Measurements from ENCODE around the gene DRC1. TPM values are rescaled to one million over a fixed set of nuclear protein-coding genes. Genes with fewer than 3 reads are reported as not detected.

Gene DRC1
- total RNA-seq, 1 donor from 2014 or later = not detected

DNA sequence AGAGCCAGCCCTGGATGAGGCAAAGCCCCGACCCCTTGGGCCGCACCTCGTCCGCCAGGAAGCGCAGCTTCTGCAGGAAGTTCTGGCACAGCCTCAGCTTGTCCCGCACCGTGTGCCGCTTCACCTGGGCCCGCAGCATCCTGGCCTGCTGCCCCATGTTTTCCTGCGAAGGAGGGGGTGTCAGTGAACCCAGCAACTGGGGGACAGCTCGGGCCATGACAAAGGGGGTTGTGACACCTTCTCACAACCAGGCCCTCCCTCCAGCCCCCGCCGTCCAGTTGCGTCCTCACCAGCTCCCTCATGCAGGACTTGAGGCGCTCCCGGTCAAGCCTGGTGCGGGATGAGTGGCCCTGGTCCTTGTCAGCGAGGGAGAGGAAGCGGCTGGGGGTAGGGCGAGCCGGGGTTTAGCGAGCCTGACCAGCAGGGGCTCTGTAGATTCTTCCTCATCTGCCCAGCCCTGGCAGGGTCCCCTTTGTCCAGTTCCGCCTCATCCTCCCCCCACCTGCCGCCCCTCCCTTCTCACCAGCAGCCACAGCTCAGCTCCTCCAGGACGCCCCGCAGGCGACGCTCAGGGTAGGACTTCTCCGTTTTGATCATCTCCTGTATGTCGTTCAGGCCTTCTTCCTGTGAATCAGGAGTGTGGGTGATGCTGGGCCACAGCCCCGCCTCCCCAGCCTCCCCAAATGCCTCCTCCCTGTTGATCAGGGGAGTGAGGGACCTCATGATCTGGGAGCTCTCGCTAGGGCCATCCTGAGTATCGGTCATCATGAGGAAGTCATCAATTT is 75.6 kb downstream of the DRC1 start:
- intact Hi-C loops (cut with micrococcal nuclease) = no loop called here

DNA sequence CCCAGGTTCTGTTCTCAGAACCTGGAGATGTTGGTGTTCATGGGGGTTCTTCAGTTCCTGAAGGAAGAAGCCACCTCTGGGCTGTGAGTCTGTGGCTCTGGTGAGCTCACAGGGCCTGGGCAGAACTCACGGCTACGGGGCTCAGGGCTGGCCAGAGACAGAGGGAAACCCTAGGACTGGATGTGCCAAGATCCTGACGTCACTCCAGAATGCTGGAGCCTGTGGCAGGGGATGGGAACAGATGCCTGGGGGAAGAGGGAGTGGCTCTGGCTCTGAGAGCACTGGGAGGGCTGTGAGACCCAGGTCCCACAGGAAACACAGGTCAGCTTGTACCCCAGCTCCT is 76.2 kb downstream of the DRC1 start, which contains the start of gene OTOF:
TSS of gene OTOF (minus strand) at position 214 of the 343 bp plus-strand sequence.
- intact Hi-C loops (cut with micrococcal nuclease) = no loop called here

DNA sequence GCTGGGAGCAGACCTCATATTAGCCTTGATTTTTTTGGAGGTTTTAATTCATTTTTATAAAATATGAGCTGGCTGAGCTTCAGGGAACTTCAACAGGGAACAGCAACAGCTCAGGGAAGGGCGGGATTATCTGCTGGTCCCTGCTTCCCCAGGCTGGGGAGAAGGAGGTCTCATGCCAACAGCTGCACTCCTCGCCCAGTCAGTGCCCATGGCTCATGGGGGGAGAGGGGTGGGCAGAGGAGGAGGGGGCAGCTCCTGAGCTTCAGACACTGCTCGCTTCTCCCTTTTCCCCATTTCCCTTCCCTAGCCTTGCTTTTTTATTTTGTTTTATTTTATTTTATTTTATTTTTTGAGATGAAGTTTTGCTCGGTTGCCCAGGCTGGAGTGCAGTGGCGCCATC is 76.6 kb downstream of the DRC1 start:
- intact Hi-C loops (cut with micrococcal nuclease) = no loop called here

DNA sequence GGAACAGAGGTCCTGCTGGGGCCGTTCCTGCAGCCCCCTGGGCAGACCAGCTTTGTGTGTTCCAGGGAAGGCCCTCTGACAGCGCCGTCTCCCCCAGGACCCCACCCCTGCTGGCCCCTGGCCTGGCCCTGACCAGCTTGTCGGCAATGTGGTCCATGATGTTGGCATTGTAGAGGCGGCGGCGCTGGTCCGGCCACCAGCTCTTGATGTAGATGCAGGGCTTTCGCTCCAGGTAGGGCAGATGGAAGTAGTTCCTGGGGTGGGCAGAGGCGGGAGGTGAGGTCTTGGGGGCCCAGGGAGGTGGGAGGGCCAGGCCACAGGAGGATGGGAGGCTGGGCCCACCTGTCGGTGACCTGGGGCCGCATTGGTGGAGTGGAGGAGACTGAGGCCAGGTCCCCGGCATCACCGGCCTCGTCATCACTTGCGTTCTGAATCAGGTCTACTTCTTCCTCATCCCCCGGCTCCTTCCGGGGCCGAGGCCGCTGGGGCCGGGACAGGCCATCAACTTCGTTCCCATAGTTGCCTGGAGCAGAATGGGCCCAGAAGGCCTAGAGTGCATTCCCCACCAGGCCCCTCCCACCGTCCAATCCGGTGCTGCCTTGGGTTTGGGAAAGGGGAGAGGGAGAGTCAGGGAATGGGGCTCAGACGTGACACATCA is 77.5 kb downstream of the DRC1 start:
- intact Hi-C loops (cut with micrococcal nuclease) = no loop called here

DNA sequence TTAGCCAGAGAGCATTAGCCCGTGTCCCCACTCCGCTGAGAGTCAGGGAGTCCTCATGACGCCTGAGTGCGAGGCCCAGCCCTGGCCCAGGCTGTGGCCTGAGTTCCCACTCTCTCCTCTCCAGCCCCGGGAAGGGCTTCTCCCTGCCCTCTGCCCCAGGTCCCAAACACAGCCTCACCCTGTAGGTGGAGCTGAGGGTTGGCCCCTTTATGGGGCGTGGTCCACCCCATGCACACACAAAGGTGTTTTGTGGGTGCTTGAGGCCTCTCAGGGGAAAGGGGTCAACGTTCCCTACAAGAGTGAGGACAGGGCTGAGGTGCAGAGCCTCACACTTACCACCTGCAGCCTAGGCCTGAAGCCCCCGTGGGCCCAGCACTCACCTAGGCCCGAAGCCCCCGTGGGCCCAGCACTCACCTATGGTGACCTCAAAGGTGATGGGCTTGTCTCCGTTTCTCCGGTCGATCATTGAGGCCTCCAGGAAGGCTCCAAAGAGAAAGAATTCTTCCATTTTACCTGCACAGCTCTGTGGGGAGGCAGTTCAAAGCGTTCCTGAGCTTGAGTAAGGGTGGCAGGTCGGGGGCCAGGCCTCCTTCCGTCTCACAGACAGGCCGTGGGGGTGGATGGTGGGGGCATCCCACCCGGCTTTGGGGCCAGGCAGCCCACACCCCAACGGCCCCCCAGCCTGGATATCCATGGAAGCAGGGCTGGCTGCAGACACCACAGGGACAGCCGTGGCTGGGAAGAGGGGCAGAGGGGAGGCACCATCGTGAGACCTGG is 78.3 kb downstream of the DRC1 start:
- intact Hi-C loops (cut with micrococcal nuclease) = no loop called here

DNA sequence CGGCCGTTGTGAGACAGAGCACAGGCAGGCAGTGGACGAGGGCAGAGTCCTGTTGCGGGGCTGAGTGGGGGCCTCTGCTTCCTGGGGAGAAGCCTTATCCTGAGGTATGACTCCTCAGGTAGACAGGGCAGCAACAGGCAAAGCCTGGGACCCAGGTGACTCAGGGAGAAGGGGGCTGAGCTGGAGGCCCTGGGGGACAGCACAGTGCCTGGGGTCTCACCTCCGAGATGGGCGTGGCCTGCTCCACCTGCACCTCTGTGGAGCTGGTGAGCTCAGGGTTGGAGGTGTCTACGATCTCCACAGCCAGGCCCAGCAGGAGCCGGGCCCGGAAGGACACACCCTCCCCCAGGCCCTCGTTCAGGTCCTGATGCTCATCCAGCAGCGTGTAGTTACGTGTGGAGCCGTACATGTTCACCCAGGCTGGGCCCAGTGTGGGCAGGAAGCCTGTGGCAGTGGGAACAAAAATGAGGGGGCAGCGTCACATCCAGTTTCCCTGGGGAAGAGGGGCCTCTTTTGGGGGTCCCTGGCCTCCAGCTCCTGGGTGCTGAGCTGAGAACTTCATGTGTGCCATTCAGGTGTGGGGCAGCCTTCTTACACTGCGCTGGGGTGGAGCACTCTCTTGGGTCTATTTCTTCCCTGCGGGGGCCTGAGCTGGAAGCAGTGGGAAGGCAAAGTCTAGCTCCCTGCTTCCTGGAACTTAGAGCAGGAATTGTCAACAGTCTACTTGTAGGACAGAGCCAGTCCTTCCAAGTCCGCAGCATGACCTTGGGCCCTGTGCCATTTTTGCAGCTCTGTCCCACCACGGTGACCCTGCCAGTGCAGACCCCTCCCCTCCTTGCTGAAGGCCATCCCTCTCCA is 79.1 kb downstream of the DRC1 start:
- intact Hi-C loops (cut with micrococcal nuclease) = no loop called here

DNA sequence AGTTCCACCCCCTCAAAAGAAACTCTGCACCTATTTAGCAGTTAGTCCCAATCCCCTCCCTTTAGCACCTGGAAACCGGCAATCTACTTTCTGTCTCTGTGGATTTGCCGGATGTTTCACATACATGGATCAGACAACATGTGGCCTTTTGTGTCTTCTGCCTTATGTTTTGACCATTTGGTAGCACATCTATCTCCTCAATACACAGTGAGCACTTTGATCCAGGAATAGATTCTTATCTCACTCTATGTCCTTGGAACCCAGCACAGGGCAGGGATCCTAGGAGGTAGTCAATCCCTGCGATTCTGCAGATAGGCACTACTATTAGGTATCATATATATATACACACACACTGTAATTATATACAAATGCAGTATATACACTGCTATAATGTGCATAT is 80.0 kb downstream of the DRC1 start:
- intact Hi-C loops (cut with micrococcal nuclease) = no loop called here

DNA sequence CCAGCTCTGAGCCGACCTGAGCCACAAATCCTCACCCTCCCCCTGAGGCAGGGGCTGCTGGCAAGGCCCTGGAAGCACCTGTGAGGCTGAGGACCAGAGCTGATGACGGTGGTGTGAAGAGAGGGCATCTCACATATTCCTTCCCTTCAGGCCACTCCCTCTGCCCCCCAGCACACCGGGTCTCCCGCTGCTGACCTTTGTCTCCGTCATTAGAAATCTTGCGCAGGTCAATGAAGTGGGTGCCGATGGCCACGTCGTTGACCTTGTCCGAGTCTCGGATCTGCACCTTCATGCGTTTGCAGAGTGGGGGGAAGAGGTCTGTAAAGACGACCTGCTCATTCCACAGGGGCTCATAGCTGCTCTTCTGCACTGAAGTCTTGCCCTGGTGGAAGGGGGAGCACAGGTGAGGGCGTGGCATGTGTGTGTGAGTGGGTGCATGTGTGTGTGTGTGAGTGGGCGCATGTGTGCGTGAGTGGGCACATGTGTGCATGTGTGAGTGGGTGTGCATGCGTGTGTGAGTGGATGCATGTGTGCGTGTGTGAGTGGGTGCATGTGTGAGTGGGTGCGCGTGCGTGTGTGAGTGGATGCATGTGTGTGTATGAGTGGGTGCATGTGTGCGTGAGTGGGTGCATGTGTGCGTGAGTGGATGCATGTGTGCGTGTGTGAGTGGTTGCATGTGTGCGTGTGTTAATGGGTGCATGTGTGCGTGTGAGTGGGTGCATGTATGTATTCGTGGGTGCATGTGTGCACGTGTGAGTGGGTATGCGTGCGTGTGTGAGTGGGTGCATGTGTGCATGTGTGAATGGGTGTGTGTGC is 80.7 kb downstream of the DRC1 start:
- intact Hi-C loops (cut with micrococcal nuclease) = no loop called here

DNA sequence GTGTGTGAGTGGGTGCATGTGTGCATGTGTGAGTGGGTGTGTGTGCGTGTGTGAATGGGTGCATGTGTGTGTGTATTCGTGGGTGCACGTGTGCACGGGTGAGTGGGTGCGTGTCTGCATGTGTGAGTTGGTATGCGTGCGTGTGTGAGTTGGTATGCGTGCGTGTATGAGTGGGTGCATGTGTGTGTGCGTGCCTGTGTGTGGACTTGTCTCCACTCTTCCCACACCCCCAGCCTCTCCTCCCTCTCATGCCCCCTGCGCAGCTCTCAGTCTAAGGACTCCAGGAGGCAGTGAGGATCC is 81.3 kb downstream of the DRC1 start:
- intact Hi-C loops (cut with micrococcal nuclease) = no loop called here

DNA sequence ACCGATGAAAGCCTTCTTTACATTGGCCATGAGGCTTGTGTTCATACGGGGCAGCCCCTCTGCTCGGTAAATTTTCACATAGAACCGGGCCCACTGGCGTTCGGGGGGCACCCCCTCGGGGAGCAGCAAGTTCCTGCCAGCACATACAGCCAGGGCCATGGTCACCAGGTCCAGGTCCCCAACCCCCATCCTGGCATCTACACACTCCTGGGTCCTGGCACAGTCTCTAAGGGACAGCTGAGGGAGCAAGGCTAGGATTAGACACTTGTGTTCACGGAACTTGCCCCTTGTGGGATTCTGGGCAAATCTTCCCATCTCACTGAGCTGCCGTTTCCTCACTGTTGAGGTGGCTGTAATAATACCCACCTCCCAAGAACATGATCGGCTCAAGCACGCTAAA is 81.8 kb downstream of the DRC1 start:
- intact Hi-C loops (cut with micrococcal nuclease) = no loop called here

DNA sequence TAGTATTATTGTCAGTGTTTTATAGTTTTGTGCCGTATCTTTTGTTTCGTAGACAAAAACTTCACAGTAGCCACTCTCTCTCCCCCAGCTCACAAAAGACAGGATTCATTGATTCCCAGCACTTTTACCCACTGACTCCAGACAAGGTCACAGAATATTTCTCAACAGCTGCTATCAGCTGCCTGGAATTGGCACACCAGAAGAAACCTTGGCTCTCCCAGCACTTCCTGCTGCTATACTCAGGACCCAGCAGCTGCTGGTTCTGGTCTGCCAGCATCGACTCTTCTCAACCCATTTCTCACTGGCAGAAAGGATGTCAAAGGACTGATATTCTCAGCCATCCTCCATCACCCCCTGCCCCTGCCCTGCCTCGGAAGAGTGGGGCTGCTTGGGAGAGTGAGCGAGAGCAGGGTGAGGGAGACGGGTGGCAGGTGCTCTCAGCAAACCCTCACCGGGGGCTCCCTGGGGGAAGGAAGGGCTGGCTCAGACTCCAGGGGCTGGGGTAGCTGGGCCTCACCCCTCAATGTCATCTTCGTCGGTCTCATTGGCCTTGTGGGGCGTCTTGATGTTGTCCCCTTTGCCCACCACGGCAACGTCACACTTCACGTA is 82.3 kb downstream of the DRC1 start:
- intact Hi-C loops (cut with micrococcal nuclease) = no loop called here

DNA sequence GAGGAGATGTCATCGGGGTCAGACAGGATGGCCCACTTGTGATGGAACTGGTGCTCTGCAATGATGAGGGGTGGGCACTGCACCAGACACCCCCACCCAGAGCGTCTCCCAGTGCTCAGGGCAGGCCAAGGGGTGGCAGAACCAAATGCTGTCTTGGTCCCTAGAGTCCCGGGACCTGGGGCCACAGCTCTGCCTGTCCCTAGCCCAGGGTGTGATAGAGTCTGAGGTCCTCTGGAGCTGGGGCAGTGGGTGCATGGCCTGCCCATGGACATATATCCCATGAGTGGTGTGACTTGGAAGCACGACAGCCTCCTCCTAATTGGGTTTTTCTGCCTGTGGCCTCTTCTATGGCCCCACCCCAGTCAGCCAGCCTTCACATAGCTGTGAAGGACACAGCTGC is 82.9 kb downstream of the DRC1 start:
- intact Hi-C loops (cut with micrococcal nuclease) = no loop called here

DNA sequence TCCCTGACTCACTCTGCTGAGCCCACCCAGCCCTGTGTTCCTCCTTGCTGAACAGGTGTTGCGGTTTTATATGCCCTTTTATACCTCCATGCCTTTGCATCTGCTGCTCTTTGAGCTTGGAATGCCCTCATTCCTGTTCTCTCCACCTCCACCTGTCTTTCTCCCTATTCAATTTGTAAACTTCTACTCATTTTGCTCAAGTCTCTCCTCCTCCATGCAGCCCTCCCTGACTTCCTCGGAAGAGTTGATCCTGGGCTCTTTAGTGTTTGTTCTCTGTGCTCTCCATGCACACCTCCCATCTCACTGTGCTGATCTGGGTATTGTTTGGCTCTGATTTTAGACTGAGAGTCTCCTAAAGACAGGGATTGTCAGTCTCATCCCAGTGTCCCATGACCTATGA is 83.4 kb downstream of the DRC1 start:
- intact Hi-C loops (cut with micrococcal nuclease) = no loop called here

DNA sequence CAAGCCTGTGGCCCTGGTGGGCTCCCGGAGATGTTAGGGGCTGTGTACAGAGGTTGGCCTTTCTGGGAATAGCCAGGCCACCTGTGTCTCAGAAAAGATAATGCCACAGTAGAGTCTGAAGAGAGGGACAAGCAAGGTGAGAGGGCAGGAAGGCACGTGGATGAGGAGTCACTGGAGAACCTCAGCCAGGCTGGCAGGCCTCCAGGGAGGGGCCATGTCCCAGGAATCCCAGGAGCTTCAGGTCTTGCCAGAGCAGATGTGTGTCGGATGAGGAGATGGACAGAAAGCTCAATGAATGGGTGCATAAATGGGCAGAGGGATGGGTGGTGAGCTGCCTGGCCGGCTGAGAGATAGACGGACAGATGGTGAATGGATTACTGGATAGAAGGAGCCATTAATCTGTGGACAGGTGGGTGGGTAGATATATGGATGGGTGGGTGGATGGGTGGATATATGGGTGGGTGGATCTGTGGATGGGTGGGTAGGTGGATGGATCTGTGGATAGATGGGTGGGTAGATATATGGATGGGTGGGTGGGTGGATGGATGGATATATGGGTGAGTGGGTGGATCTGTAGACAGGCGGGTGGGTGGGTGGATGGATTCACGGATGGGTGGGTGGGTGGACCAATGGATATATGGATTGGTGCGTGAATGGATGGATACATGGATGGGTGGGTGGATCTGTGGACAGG is 84.2 kb downstream of the DRC1 start:
- intact Hi-C loops (cut with micrococcal nuclease) = no loop called here

DNA sequence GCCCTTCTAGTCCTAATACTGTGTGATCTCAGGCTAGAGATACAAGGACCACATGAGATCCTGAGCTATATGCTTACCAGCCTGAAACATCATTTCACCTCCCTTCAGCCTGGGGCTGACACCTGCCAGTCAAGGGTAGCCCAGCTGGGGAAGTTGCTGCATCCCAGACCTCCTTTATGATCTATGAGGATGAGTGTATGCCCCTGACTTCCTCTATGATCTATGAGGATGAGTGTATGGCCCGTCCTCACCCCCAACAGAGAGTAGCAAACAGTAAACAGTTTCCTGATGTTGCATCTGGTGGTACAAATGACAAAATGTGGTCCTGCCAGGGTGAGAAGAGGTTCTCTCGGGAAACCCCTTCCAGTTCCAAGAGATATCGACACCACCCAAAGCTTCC is 85.1 kb downstream of the DRC1 start:
- intact Hi-C loops (cut with micrococcal nuclease) = no loop called here

DNA sequence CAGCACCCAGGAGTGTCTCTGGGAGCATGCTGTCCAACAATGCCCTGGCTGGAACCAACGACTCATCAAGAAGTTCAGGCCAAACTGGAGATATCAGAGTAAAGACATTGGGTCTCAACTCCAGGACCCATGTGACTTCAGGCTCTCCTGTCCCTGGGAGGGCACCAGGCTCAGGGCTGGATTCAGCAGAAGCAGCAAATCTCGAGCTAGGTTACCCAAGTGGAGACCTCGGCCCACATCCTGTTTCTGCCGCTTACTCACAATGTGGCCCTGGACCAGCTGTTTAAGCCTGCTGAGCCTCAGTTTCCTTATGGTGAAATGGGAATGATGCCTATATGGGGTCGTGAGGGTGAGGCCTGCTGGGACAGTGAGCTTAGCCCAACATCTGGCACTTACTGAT is 85.5 kb downstream of the DRC1 start:
- intact Hi-C loops (cut with micrococcal nuclease) = no loop called here

DNA sequence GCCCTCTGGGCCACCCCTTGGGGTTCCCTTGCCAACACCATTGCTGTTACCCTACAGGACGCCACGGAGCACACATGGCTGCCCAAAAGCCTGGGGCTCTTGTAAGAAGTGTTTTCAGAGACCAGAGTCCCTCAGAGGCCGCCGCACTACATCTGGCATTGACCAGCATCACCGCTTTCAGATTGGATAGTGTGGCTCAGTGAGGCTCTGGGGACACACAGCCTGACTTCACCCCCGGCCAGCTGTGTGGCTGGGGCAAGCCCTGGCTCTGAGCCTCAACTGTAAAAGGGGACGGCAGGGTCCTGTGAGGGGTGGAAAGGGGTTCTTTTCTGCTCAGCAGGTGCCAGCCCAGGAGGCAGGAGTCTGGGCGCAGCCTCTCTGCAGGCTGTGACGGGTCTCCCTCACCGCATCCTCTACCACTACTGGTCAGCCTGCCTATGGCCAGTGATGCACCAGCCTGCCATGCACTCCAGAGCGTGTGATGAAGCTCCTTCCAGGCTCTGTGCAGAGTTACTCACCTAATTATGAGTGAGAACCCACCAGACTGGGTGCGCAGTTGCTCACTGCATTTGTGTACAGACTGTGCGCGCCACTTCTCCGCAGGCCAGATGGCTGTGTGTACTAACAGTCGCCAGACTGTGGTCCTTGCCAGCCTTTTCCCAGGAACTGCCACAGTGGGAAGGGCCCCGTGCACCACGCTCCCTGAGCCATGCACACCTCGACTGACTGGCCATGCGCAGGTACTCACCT is 86.9 kb downstream of the DRC1 start:
- intact Hi-C loops (cut with micrococcal nuclease) = no loop called here

DNA sequence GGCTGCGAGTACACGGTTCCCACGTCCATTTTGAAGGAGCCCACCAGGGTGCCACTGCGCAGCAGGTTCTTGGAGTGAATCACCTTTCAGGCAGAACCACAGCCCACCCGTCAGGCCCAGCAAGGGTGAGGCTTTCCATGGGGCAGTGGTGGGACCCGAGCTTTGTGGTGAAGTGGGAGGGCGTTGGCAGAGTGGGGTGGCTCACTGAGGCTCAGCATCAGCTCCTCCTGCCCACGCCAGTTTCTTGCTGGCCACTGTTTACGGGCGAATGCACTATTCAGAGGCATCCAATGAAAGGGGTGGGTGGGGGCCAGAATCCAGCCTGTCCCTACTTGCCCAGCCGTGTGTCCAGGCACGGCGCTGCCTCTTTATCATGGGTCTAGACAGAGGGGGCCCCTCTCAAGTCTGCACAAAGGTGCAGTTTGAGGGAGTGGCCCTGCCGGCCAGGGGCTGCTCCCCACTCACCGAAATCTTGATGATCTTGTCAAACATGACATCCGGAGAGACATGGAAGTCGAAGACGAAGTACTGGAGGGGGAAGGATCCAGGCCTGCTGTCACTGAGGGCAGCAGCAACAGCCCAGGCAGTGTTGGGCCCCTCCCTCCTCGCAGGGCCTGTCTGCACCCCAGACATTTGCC is 87.6 kb downstream of the DRC1 start:
- intact Hi-C loops (cut with micrococcal nuclease) = no loop called here
